Fibroblast of villous mesenchyme (primary cell): ENCODE measurements around the gene SLC39A9. TPM values are rescaled to one million over a fixed set of nuclear protein-coding genes. Genes with fewer than 3 reads are reported as not detected.

Experiments used
- DNase-seq: peaks from one replicate; pipeline ENCODE4 v3.0.0-alpha.2; 2010; ENCODE audit warnings: low read depth
- H3K4me3 ChIP-seq: 2 replicates; pipeline ENCODE4 v1.5.1; 2011; ENCODE audit warnings: low read depth, mild to moderate bottlenecking, low read length
- total RNA-seq: library from RNA; depleted of rRNA; stranded (reverse); fragments of >200 nt; gene quantifications from 2 replicates; pipeline ENCODE4 v1.2.3, GENCODE V29; 2012
- TF ChIP-seq, protein P1 (sequence below): IDR thresholded peaks from 2 replicates; pipeline ENCODE4 v1.5.1; 2012; ENCODE audit warnings: low read depth, mild to moderate bottlenecking, low read length; ENCODE audit not compliant: insufficient read depth

SLC39A9 gene
- total RNA-seq, 1 donor, result 159 TPM

DNA sequence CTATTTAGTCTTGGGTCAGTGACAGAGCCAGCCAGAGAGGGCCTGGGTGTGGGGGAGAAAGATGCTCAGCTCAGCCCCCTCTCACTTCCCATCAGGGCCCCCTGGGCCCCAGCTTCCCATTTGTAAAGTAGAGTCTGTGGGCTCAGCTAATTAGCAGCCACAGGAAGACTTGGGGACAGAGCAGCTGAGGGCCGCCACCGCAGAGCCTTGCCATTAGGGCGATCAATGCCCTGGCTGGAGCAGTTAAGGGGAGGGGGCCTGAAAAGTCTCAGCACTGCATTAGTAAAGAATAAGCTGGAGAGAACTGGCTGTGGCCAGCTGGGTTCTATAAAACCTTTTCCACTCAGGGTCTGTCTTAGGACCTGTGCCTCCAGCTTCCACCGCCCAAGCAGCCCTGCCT, 88.7 kb downstream of the SLC39A9 start:
- no peak for DNase-seq
- no peak overlapping the region for H3K4me3 ChIP-seq
- TF ChIP-seq, protein P1, sequence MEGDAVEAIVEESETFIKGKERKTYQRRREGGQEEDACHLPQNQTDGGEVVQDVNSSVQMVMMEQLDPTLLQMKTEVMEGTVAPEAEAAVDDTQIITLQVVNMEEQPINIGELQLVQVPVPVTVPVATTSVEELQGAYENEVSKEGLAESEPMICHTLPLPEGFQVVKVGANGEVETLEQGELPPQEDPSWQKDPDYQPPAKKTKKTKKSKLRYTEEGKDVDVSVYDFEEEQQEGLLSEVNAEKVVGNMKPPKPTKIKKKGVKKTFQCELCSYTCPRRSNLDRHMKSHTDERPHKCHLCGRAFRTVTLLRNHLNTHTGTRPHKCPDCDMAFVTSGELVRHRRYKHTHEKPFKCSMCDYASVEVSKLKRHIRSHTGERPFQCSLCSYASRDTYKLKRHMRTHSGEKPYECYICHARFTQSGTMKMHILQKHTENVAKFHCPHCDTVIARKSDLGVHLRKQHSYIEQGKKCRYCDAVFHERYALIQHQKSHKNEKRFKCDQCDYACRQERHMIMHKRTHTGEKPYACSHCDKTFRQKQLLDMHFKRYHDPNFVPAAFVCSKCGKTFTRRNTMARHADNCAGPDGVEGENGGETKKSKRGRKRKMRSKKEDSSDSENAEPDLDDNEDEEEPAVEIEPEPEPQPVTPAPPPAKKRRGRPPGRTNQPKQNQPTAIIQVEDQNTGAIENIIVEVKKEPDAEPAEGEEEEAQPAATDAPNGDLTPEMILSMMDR, result no peak

DNA sequence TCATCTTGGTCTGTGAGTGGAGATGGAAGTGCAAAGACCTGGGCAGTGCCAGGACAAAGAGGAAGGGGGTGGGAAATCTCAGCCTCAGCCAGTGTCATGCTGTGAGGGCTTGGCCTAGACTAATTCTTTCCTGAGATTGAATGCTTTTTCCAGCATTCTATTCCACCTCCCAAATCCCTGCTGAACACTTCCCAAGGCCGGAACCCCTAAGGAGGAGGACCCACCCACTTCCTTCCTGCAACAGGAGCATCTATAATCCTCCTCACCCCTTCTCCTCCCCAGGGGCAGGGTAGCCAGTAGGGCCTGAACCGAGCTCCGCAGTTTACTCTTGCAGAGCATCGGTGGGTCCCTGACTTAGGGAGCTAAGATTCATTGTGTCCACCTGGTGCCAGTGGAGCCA, 89.3 kb downstream of the SLC39A9 start:
- H3K4me3 ChIP-seq, result no peak overlapping the region
- DNase-seq, result no peak
- TF ChIP-seq, protein P1, result no peak

DNA sequence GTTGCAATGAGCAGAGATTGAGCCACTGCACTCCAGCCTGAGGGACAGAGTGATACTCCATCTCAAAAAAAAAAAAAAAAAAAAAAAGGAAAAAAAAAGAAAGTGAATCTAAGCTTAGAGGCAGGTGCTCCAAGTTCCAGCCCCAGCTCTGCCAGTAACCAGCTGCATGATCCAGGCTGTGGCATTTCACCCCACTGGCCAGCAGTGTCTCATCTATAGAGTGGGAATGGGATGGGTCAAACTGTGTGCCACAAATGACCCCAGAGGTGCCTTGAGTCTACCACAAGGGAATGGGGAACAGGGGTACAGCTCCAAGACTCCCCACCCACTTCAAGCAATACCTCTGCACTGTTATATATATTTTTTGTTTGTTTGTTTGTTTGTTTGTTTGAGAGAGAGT, 91.0 kb downstream of the SLC39A9 start:
- DNase-seq, result no peak
- no peak overlapping the region for H3K4me3 ChIP-seq
- TF ChIP-seq, protein P1, result no peak

DNA sequence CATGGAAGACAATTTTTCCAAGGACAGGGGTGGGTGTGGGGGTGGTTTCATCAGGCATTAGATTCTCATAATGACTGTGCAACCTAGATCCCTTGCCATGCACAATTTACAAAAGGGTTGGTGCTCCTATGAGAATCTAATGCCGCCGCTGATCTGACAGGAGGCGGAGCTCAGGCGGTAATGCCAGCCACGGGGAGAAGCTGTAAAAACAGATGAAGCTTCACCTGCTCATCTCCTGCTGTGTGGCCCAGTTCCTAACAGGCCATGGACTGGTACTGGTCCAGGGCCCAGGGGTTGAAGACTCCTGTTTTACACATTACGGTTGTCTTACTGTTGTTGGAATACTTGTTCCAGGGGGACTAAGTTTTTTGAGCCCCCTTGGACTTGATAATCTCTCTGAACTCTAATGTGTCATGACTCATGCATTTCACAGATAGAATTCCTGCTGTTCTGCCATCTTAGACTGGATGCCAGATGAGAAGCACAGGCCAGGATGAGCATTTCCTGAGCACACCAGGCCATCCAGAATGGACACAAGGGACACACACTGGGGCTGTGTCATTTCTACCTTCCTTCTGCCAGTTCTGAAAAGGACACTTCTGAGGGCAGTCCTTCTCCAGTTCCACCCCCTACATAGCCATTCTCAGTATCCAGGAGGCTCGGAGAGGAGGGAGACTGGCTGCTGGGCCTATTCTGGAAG, 91.9 kb downstream of the SLC39A9 start:
- H3K4me3 ChIP-seq, result no peak overlapping the region
- TF ChIP-seq, protein P1, result no peak
- no peak for DNase-seq

DNA sequence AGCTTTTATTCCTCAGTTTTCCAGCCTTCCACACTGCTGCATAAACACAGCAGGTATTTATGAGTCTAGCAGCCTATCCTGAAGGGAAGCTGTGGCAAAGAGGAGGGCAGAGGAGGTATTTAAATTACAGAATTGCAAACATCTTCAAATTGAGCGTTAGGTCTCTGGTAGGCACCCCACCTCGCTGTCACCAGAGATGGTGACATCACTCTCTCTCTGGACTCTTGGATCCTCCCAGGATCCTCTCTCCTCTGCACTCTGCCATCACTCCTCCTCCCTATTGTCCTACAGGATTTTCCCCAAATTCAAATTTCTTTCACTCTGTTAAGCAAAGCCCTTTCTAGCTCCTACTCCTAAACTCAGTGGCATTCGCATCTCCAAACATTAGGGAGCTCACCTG, 92.7 kb downstream of the SLC39A9 start:
- TF ChIP-seq, protein P1, result no peak
- no peak overlapping the region for H3K4me3 ChIP-seq
- DNase-seq, result no peak

DNA sequence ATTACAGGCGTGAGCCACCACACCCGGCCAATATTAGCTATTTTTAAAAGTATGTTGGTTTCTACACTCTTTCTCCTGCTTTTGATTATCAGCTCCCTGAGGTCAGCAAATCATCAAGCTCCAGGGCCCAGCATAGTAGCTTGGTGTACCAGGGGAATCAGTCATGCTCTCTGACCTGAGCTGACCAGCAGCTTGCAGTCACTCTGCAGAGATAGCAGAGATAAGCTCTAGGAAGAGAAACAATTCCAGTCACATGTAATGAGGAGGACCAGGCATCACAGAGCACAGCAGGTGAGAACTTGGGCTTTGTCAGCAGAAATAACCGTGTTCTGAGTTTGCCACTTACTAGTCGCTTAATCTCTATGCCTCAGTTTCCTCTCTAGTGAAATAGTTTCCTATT, 94.5 kb downstream of the SLC39A9 start:
- no peak for DNase-seq
- TF ChIP-seq, protein P1, result no peak
- no peak overlapping the region for H3K4me3 ChIP-seq

DNA sequence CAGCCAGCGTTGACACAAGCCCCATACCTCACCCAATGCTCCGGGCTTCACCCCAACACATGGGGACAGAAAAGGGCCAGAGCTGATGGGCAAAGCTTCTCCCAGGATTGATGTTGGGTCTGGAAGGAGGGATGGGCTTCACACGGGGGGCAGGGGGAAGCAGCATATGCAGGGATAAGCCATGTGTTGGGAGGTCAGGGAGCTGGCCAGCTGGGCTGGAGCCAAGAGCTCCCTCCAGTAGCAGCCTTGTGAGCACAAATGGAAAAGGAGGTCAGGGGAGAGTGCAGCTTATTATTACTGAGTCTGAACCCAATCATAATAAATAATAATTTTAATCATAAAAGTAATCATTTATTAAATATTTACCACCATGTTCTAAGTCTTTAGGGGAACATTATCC, 95.3 kb downstream of the SLC39A9 start:
- H3K4me3 ChIP-seq, result no peak overlapping the region
- TF ChIP-seq, protein P1, result no peak
- DNase-seq, result no peak
